Ishikawa (cell line): ENCODE data around the gene COPZ1.

Source experiments
- CEBPB ChIP-seq: IDR thresholded peaks from 2 replicates; pipeline ENCODE4 v1.6.1; 2012
- CREB1 ChIP-seq: IDR thresholded peaks from 2 replicates; pipeline ENCODE4 v1.6.1; 2012; ENCODE audit warnings: low read depth
- EGR1 ChIP-seq: IDR thresholded peaks from 2 replicates; pipeline ENCODE4 v1.6.1; 2012
- EP300 ChIP-seq: IDR thresholded peaks from 2 replicates; pipeline ENCODE4 v1.6.1; 2012; ENCODE audit warnings: borderline replicate concordance
- FOXM1 ChIP-seq: IDR thresholded peaks from 2 replicates; pipeline ENCODE4 v1.6.1; 2012; ENCODE audit warnings: low read depth, borderline replicate concordance
- MAX ChIP-seq: IDR thresholded peaks from 2 replicates; pipeline ENCODE4 v1.6.1; 2012
- NFIC ChIP-seq: IDR thresholded peaks from 2 replicates; pipeline ENCODE4 v1.6.1; 2012
- RAD21 ChIP-seq: IDR thresholded peaks from 2 replicates; pipeline ENCODE4 v1.6.1; 2012; ENCODE audit warnings: low read depth
- REST ChIP-seq: IDR thresholded peaks from 2 replicates; pipeline ENCODE4 v1.6.1; 2012; ENCODE audit warnings: low read depth, mild to moderate bottlenecking
- TAF1 ChIP-seq: IDR thresholded peaks from 2 replicates; pipeline ENCODE4 v1.6.1; 2012; ENCODE audit warnings: low read depth, mild to moderate bottlenecking
- TCF12 ChIP-seq: IDR thresholded peaks from 2 replicates; pipeline ENCODE4 v1.6.1; 2012; ENCODE audit warnings: low read depth
- TEAD4 ChIP-seq: IDR thresholded peaks from 2 replicates; pipeline ENCODE4 v1.6.1; 2012
- USF1 ChIP-seq: IDR thresholded peaks from 2 replicates; pipeline ENCODE4 v1.6.1; 2012
- YY1 ChIP-seq: IDR thresholded peaks from 2 replicates; pipeline ENCODE4 v1.6.1; 2012; ENCODE audit warnings: low read depth
- ZBTB7A ChIP-seq: IDR thresholded peaks from 2 replicates; pipeline ENCODE4 v1.6.1; 2012; ENCODE audit warnings: low read depth

COPZ1 gene

GRCh38 chr12:54364413-54364812, 39.5 kb downstream of the COPZ1 start, which contains the start of gene GPR84:
Gene GPR84, minus strand, starts transcription at chr12:54364486. Its CDS starts 635 bp downstream, at chr12:54363851.
- TF ChIP-seq FOXM1 (no peak), TCF12 (no peak), USF1 (no peak), EP300 (no peak), YY1 (no peak)

GRCh38 chr12:54368025-54368708, 43.2 kb downstream of the COPZ1 start:
- TF ChIP-seq EP300 (no peak), TEAD4 (no peak), USF1 (no peak), EGR1 (no peak), FOXM1 (no peak), ZBTB7A (no peak)

GRCh38 chr12:54368709-54369596, 44.0 kb downstream of the COPZ1 start:
- TF ChIP-seq NFIC (0 out of 2 replicates have a peak, but pooled peaks have one; percentile 30), YY1 (no peak), USF1 (no peak), TAF1 (no peak), TCF12 (no peak; the same call in 1 of the 2 replicates), CEBPB (no peak; the same call in 1 of the 2 replicates), CREB1 (no peak), MAX (no peak), EP300 (no peak), REST (no peak), RAD21 (peak; percentile 93), FOXM1 (no peak), EGR1 (peak; percentile 36; the same call in 1 of the 2 replicates), TEAD4 (peak; percentile 64; the same call in 1 of the 2 replicates), ZBTB7A (no peak)

GRCh38 chr12:54369597-54370131, 44.7 kb downstream of the COPZ1 start:
- TF ChIP-seq TEAD4 (no peak), MAX (no peak)

GRCh38 chr12:54370171-54370730, 45.3 kb downstream of the COPZ1 start:
- no peak for TF ChIP-seq FOXM1
- TF ChIP-seq TAF1, result no peak
- peak; percentile 67 for TF ChIP-seq NFIC
- peak; percentile 44 for TF ChIP-seq TEAD4
- TF ChIP-seq USF1, result 0 out of 2 replicates have a peak, but pooled peaks have one; percentile 19
- no peak; the same call in 1 of the 2 replicates for TF ChIP-seq ZBTB7A
- TF ChIP-seq EGR1, result no peak
- no peak for TF ChIP-seq CEBPB
- no peak for TF ChIP-seq REST
- TF ChIP-seq RAD21, result peak; percentile 74
- TF ChIP-seq TCF12, result peak; percentile 68; the same call in 1 of the 2 replicates
- peak; percentile 86 for TF ChIP-seq MAX
- no peak for TF ChIP-seq CREB1
- TF ChIP-seq EP300, result no peak
- peak; percentile 69 for TF ChIP-seq YY1
